Cerebellar cortex (tissue), 1 donor: ENCODE data around the gene COL6A1.
"Not testable (repeated sequence)": the region's sequence is repeated elsewhere in the genome, so short reads cannot be mapped to it uniquely, and the experiment has no call there.

Experiments used
- DNase-seq: peaks from one replicate; pipeline ENCODE4 v3.0.0-alpha.2; 2015; ENCODE audit warnings: low spot score

COL6A1 gene

DNA sequence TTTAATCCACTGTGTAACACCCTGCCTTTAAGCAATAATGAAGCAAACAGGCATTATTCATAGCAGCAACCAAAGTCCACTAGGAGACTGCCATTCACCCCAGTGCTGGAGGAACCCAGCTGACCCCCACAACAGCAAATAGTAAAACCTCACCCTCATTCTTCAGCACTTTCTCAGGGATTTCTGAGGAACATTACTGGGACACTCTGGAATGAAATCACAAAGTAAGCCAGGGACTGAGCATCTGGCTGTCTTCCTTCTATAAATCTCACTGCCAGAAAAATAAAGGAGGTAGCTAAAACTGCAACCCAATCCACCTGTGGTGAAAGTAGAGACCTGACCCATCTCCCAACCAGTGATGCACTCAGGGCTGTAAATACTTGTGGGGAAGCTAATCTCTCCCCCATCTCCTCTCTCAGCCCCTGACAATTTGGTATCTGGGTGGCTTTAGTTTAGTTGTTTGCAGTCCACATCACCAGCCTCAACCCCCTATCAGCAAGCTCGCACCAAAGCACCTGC, 47.1 kb downstream of the COL6A1 start:
- no peak for DNase-seq

DNA sequence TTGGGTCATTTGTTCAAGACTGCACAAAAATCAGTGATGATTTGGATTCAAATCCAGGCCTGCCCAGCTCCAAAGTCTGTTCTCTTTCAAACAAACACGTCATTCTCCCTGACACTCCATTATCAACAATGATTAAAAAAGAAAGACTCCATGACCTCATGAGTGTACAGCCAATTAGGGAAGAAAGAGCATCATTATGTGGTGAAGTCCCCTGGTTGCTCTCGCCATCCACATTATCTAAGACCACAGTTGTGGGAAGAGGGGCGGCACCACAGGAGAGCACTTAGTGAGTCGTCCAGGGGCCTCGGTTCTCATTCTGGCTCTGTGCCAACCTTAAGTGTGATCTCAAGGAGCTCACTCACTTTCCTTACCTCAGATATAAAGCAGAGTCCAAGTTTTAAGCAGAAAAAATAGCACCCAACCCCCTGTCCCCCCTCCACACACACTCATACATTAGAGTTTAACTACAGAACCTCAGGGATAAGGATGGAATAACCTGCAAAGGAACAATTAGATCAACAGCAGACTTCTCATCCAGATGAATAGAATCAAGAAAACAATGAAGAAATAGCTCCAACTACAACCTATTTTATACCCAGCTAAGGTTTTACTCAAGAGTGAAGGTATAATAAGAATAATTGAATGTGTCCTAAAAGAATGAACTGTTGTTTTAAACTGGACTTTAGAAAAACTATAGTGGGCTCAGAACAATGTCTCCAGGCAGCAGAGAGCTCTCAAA, 47.8 kb downstream of the COL6A1 start:
- DNase-seq = no peak

DNA sequence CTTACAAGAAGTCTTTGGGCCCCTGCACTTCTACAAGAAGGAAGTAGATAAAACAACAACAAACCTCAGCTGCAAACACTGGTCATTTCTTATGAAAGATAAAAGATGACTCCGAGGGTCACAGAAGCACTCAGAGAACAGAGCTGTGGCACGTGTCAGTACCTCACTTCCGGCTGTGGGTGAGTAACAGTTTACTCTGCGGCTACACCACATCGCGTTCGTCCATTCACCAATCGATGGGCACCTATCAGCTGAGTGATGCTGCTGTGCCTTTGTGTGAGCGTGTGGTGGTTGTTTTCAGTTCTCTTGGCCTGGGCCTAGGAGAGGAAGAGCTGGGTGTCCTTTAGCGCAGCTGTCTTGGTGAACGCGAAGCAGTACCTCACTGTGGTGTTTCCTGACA, 49.9 kb downstream of the COL6A1 start:
- DNase-seq = no peak

DNA sequence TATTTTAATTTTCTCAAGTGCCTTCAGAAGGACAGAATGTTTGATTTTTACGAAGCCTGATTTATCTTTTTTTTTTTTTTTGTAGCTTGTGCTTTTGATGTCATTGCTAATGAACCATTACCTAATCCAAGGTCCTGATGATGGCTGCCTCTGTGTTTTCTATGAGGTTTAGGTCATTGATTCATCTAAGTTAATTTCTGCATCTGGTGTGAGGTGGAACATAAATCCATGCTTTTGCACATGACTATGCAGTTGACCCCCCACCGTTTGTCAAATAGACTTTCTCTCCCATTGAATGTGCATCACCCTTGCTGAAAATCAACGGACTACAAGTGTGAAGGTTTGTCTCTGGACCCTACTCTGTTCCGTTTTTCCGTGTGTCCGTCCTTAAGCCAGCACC, 50.5 kb downstream of the COL6A1 start:
- no peak for DNase-seq

DNA sequence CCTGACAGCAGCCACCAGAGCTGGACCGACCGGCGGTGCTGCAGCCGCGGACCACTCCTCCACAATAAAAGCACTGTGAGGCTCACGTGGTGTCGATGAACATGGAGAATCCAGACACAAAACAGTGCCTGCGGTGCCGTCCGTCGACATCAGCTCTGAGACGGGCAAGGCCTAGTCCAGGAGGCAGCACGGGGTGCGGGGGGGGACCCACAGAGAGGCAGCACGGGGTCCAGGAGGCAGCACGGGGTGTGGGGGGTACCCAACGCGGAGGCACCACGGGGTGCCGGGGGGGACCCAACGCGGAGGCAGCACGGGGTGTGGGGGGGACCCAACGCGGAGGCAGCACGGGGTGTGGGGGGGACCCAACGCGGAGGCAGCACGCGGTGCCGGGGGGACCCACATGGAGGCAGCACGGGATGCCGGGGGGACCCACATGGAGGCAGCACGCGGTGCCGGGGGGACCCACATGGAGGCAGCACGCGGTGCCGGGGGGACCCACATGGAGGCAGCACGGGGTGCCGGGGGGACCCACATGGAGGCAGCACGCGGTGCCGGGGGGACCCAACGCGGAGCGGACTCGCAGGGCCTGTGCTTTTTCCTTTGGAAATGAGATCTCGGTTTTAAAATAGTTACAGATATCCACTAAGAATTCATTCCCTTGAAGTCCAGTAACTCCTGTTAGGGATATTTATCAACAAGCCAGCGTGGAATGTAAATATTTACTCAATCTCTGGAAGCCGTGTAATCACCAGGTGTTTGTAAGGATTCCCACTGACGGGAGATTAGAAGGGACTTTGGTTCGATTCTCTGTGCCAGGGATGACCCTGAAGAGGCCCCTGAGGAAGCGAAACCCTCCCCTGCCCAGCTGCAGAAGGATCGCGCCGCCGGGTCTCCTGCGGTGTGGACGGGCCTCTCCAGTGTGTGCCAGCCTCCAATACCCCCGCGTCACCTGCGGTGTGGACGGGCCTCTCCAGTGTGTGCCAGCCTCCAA, 52.1 kb downstream of the COL6A1 start:
- DNase-seq = no peak

DNA sequence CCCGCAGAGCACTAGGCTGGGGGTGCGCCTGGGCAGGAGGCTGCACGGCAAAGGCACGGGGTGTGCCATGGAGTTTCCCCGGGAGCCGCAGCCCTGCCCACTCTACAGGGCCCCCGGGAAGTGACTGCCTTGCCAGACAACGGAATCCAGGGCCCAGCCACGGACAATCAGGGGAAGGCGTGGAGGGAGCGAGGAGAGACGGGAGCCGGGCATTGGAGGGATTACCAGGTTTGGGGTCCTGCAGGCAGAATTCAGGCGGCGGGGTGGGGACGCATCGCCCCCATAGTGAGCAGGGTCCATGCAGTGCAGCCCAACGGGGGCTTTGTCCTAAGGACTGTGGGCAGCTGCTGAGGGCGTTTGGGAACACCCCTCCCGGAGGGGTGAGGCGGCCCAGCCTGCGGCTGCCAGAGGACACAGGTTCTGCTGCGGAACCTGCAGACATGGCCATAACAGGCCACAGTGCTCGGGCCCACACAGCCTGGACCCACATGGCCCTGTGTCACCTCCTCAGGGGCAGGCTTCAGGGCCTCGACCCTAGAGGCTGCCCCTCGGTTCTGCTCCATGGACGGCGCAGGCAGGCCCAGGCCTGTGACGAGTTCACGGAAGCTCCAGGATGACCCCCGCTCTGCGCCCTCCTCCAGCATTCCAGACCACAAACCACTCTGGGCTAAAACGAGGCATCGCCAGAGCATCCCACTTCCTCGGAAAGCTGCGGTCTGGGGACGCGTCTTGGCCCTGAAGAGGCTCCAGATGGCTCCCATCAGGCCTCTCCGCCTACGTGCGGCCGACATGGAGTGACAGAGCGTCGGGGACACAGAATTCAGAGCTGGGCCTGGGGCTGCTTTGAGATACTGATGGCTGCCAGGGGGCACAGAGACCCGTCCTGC, 54.5 kb downstream of the COL6A1 start:
- DNase-seq = no peak

DNA sequence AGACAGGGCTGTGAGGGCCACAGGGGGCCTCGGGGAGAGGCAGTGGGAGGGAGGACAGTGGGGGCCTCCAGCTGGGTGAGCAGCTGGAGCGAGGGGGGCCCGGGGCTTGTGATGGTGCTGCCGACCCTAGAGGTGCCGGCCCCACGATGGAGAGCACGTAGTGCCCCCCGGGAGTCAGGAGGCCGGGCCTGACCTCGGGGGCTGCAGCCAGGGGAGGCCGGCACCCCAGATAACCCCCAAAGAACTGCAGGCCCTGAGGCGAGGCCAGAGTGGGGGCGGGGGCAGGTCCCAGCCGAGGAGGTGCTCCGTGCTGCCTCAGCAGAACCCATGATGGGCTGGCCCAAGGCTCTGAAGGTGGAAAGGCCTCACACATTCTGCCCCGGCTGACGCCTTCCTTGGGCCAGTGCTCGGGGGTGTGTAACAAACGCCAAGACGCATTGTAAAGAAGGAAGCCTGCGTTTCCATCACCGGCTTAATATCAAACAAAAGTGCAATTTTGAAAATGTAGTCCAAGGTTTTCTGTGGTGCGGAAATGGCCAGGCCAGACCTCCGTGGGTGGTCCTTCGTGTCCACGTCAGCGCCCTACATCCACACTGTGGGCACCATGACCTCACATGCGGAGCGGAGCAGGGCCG, 55.2 kb downstream of the COL6A1 start:
- no peak for DNase-seq

DNA sequence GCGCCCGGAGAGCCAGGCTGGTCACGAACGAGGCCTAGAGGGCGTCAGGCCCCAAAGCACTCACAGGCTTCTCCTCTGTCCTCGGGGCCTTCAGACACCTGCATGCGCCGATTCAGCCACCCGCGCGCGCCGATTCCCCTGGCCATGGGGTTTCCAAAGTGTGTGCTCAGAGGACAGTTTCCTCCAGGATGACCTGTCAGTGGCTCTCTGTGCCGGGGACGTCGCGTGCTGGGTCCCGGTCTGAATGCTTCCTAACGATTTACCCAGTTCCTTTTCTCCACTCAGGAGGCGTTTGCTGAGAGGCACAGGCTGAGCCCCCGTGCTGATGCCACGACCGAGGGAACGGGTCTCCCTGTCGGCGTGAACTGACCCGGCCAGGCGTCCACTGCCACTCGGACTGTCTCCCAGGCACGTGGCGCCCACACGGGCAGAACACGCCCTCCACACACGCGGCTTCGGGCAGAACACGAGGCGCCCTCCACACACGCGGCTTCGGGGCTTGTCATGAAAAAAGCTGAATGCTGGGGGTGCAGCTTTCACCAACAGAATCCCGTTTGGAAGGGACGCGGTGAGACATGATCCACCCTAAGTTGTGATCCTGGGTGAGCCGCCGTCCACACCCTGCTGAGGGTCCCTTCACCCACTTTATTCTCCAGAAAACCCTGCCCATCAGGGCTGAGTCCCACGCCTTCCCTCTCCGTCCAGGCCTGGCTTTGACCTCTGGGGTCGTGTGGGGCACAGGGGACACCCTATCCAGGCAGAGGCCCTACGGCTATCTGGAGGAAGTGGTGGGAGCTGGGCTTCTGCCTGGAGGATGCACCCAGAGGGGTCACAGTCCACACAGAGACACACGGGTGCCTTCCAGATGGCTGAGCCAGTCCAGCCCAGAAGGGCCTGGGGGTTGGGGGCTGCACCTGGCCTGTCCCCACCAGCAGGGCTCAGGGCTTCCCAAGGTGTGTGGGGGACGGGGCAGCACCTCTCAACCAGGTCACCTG, 56.1 kb downstream of the COL6A1 start:
- DNase-seq = no peak

DNA sequence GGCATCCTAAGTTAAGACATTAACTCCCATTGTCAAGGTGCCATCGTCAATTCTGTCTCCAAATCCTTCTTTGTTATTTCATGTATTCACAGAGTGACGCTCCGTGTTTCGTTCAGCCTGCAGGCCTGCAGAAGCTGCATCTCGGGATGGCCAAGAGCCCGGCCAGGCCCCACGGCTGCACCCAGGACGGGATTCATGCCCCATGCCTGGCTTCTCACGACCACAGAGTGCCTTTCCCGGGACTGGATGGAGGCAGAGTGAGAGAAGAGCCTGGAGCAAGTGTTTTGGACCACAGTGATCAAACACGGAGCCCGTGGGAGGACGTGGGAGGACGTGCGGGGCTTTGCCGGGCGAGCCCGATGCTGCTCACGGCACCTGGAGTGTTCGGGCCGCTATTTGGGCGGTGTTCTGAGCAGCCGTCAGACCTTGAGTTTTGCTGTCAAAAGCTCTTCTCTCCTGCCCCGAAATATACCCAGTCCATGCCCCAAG, 56.8 kb downstream of the COL6A1 start:
- no peak for DNase-seq

DNA sequence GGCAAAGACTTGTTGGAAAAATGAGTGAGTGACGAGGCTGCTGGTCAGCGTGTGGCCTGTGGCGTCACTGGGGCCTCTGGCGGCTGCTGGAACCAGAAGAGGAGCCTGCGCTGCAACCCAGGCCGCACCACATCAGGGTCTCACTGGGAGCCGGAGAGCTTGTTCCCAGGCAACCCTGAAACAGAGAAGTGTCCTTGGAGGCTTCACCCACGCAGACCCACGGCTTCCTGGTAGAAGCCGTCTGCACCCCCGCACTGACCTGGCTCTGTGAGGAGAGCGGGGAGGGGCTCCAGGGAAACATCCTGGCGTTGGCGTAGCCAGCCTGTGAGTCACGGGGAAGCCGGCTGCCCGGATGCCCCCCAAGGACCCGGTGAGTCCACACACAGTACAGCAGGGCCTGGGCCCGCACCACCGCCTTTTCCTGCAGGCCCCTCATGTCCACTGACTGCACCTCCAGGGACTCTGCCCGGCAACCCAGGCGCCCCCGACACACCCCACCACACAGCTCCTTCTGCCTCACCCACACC, 57.4 kb downstream of the COL6A1 start:
- no peak for DNase-seq

DNA sequence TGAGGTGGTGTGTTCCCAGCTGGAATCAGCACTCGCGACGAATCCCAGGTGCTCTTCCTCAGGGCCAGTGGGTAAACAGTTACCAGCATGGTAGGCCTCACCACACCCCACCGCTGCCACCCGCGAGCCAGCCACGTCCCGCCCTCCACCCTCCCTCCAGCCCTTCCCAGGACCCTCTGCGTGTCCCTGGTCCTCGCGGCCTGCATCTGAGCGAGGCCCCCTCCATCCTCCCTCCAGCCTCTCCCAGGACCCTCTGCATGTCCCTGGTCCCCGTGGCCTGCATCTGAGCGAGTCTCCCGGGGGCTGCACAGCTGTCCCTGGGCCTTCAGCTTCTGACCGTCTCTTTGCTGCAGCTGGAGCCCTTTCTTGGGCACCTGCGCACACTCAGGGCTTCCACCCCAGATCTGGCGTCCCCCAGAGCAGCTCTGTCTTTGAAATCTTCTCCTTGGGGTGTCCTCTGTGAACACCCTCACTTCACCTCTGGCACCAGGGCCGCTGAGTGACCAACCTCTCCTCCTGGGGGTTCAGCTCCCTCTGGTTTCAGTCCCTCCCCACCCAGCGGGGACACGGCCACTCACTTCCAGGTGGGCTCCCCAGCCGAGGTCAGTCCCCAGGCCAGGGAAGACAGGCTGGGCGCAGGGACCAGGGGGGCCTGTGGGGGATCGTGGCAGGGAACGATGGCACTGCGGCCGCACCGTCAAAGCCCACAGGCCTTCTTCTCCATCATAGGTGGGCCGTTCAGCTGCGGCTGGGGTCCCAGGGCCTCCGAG, 58.5 kb downstream of the COL6A1 start:
- DNase-seq = no peak

DNA sequence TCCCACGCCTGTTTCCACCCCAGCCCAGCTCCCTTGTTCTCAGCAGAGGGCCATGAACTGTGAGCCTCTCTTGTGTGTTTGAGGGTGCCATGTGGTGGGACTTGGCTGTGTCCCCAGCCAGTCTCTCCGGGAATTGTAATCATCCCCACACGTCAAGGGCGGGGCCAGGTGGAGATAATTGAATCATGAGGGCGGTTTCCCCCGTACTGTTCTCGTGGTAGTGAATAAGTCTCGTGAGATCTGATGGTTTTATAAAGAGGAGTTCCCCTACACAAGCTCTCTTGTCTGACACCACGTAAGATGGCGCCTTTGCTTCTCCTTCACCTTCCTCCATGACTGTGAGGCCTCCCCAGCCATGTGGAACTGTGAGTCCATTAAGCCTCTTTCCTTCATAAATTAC, 59.1 kb downstream of the COL6A1 start:
- no peak for DNase-seq

DNA sequence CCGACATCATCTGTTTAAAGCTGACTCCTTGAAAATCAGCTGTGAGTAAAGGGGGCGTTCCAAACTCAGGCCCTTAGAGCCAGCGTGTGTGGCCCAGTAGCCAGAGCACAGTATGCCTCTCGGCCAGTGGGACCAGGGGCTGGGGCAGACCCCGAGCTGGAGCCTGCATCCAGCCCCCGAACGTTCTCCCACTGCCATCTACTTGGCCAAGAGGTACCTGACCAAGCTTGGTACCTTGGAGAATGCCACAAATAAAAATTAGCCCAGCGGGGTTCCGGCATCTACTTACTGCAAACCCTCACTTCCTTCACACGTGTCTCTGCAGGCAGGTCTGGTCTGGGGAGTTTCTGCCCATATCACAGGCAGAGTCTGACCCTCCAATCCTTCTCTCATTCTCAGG, 59.6 kb downstream of the COL6A1 start:
- no peak for DNase-seq

DNA sequence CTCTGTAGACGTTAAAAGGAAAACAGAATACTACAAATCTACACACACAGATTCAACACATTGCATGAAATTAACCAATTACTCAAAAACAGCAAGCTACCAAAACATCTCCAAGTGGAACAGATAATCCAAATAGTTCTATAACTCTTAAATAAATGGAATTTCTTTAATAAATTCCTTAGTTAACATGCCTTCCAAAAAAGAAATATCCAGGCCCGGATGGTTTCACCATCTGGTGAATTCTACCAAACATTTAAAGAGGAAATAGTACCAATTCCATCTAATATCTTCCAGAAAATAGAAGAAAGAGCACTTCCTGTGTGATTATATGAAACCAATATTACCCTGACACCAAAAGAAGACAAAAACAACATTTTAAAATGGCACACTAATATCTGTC, 63.6 kb downstream of the COL6A1 start:
- DNase-seq = no peak

DNA sequence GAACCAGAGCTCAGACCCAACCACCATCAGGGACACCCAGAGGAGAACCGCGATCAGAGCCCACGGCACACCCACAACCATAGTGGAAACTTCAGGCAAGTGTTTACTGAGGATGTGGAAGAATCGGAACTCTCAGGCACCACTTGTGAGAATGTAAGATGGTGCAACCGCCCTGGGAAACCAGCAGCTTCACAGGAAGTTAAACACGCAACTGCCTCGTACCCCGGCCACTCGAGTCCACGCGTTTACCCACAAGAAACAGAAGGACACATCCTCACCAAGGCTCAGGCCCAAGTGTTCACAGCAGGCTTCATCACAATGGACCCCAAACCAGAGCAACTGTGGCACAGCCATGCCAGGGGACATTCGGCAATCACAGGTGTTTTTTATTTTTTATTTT, 64.9 kb downstream of the COL6A1 start:
- DNase-seq = no peak

DNA sequence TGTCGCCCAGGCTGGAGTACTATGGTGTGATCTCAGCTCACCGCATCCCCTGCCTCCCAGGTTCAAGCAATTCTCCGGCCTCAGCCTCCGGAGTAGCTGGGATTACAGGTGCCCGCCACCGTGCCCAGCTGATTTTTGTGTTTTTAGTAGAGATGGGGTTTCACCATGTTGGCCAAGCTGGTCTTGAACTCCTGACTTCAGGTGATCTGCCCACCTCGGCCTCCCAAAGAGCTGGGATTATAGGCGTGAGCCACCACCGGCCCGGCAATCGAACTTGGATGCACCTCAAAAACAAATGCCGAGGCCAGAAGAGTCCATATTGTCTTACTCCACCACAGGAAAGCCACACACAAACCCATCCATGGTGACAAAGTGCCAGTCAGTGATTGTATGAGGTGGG, 65.3 kb downstream of the COL6A1 start:
- DNase-seq = not testable (repeated sequence)

DNA sequence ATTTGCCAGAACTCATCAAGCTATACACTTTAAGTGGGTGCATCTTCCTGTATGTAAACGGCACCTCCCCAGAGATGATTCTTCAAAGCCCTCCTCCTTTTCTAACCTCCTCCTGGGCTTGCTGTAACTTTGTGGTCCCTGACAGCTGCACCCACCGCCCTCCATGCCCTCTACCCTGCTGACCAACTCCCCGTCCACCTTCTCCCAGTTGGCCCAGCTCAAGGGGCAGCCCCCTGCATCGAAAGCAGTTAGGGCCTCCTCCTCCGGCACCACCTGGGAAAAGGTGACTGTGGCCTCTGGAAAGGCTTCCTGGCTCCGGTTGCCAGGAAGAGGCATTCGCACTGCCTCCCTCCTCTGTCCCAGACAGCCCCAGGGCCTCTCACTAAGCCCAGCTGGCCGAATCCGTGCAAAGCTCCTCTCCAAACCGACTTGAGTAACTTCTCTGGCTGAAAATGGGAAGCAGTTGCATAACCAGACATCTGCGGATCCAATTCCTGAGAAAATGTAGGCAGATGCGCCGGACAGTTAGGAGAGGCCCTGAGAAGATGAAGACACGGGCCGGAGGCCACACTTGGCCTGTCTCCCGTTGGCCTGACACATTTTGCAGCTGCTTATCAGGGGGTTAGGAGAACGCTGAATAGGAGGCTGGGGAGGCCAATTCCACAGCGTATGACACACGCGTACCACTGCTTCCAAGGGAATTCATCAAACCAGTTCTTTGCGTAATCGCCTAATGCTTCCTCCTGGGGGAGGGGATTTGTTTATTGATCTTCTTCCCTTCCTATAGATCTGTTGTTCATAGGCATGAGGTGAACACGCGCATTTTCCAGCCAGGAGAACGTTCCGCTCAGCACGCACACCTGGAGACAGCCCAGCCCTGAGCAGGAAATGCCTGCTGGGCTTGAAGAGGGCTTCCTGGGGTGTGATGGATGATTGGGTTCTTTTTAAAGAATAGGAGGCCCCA, 67.6 kb downstream of the COL6A1 start:
- no peak for DNase-seq
